Subcutaneous adipose tissue (tissue), 4 donors: ENCODE data around the gene SART1. TPM values are rescaled to one million over a fixed set of nuclear protein-coding genes. Genes with fewer than 3 reads are reported as not detected.

Experiments
- CTCF ChIP-seq: fragments of 450-650 bp; IDR thresholded peaks from one replicate; pipeline ENCODE4 v1.5.1; 2016; ENCODE audit warnings: low read depth, mild to moderate bottlenecking, control low read depth, antibody characterized with exemption, moderate library complexity
- total RNA-seq, 4 donors: library from RNA; depleted of rRNA; stranded (reverse); fragments of >200 nt; gene quantifications; one replicate each; pipeline ENCODE4 v1.1.0, GENCODE V29; 2016

Gene SART1
- total RNA-seq, 4 donors from 2014 or later, result 33.7 to 69.9 (median 41.8) TPM

- TF ChIP-seq CTCF, result no peak
These were observed 17.1 kb downstream of the SART1 start for GRCh38 chr11:65978391-65979238.

- TF ChIP-seq CTCF, result no peak
These were observed 17.8 kb downstream of the SART1 start for GRCh38 chr11:65979261-65979759.

- no peak for TF ChIP-seq CTCF
These were observed 19.7 kb downstream of the SART1 start for GRCh38 chr11:65981101-65981740.

- no peak for TF ChIP-seq CTCF
These were observed 20.7 kb downstream of the SART1 start for GRCh38 chr11:65981972-65982823.

- TF ChIP-seq CTCF, result no peak
These were observed 21.5 kb downstream of the SART1 start for GRCh38 chr11:65982824-65983588.

- no peak for TF ChIP-seq CTCF
These were observed 22.1 kb downstream of the SART1 start for GRCh38 chr11:65983589-65983987.
